HCT116 (cell line): ENCODE data around the gene OCSTAMP. TPM values are rescaled to one million over a fixed set of nuclear protein-coding genes. Genes with fewer than 3 reads are reported as not detected.

Source experiments
- ATAC-seq: fragments of 200-7000 bp; cut with Tn5 transposase; 2 replicates; pipeline ENCODE4 v1.9.1; 2020; ENCODE audit warnings: mild to moderate bottlenecking, moderate library complexity
- BruUV-seq: library from RNA; stranded (reverse); fragments of 400-500 nt; replicated peaks from 2 replicates; lab custom pipeline; 2021; lab: Mats Ljungman, UMichigan
- CTCF ChIA-PET: fragments of 300-600 bp; sonication (Branson Sonifier 250); formaldehyde crosslinking; loops from one replicate; lab custom pipeline; 2021; ENCODE audit warnings: antibody characterized with exemption; lab: Charles Lee
- POLR2A ChIA-PET: fragments of 300-600, 350-600 bp; sonication (Branson Sonifier 250); formaldehyde crosslinking; loops from one replicate; lab custom pipeline; 2021; ENCODE audit warnings: antibody characterized with exemption; lab: Charles Lee
- RAD21 ChIA-PET, 2 experiments: fragments of 300-600 bp; sonication (Branson Sonifier 250); formaldehyde crosslinking; loops; one replicate each; lab custom pipeline; 2023; ENCODE audit warnings: low total read pairs in 2 of 2; ENCODE audit not compliant: uncharacterized antibody in 2 of 2, unreplicated experiment in 2 of 2, low non-redundant PET in 1 of 2; lab: Charles Lee
- DNase-seq: peaks from one replicate; pipeline ENCODE4 v3.0.0-alpha.2; 2010; ENCODE audit warnings: low read depth, low spot score
- H2AFZ ChIP-seq: fragments of 200-600 bp; shearing (Covaris generic), sonication (generic); 2 replicates; pipeline ENCODE4 v1.6.1; 2017; ENCODE audit warnings: low read depth, mixed run types, mixed read lengths, antibody characterized with exemption, low read length; ENCODE audit not compliant: poor library complexity, severe bottlenecking
- H3K27ac ChIP-seq: 2 replicates; pipeline ENCODE4 v1.5.1; 2012; ENCODE audit warnings: low read depth, low read length
- H3K27me3 ChIP-seq: fragments of 200-600 bp; sonication (generic); 2 replicates; pipeline ENCODE4 v1.6.1; 2016; ENCODE audit warnings: mixed run types, low read length, mixed read lengths; ENCODE audit not compliant: insufficient read depth
- H3K36me3 ChIP-seq, 2 experiments: fragments of 200-500 bp in 1 of 2; fragments of 200-600 bp in 1 of 2; sonication (Bioruptor generic) in 1 of 2; sonication (generic) in 1 of 2; 2 replicates each; pipeline versions ENCODE4 v1.5.1 to v1.6.1; 2014 to 2016; ENCODE audit warnings: low read length in 2 of 2, inconsistent platforms in 1 of 2, mixed read lengths in 1 of 2, mixed run types in 1 of 2; ENCODE audit not compliant: insufficient read depth in 2 of 2, control insufficient read depth in 1 of 2
- H3K4me1 ChIP-seq, 2 experiments: fragments of 200-600 bp in 1 of 2; sonication (generic) in 1 of 2; 2 replicates each; pipeline versions ENCODE4 v1.5.1 to v1.6.1; 2012 to 2017; ENCODE audit warnings: low read length in 2 of 2, inconsistent platforms in 1 of 2, mild to moderate bottlenecking in 1 of 2, mixed read lengths in 1 of 2, mixed run types in 1 of 2, moderate library complexity in 1 of 2; ENCODE audit not compliant: insufficient read depth in 2 of 2, control insufficient read depth in 1 of 2
- H3K4me2 ChIP-seq: fragments of 200-600 bp; sonication (generic); 2 replicates; pipeline ENCODE4 v1.6.1; 2017; ENCODE audit warnings: mixed run types, low read length, mixed read lengths
- H3K4me3 ChIP-seq, 2 experiments: fragments of 200-600 bp in 1 of 2; sonication (generic) in 1 of 2; replicated peaks in 1 of 2; 2 replicates each; pipeline ENCODE4 v1.5.1; 2011 to 2016; ENCODE audit warnings: low read length in 2 of 2, control low read depth in 1 of 2, low read depth in 1 of 2, mild to moderate bottlenecking in 1 of 2, mixed read lengths in 1 of 2, mixed run types in 1 of 2
- H3K79me2 ChIP-seq: fragments of 200-600 bp; sonication (generic); 2 replicates; pipeline ENCODE4 v1.6.1; 2017; ENCODE audit warnings: mild to moderate bottlenecking, mixed run types, low read length, moderate library complexity, mixed read lengths; ENCODE audit not compliant: insufficient read depth
- H3K9ac ChIP-seq: fragments of 200-600 bp; sonication (generic); 2 replicates; pipeline ENCODE4 v1.6.1; 2016; ENCODE audit warnings: low read length, mixed read lengths
- H3K9me2 ChIP-seq: fragments of 200-600 bp; sonication (generic), shearing (Covaris generic); 2 replicates; pipeline ENCODE4 v1.6.1; 2017; ENCODE audit warnings: mixed run types, mild to moderate bottlenecking, moderate library complexity; ENCODE audit not compliant: insufficient read depth
- H3K9me3 ChIP-seq, 2 experiments: fragments of 200-500 bp in 1 of 2; fragments of 200-600 bp in 1 of 2; sonication (Bioruptor generic) in 1 of 2; sonication (generic) in 1 of 2; 2 replicates each; pipeline ENCODE4 v1.6.1; 2014 to 2017; ENCODE audit warnings: low read length in 2 of 2, mixed read lengths in 2 of 2, inconsistent platforms in 1 of 2, low read depth in 1 of 2, mild to moderate bottlenecking in 1 of 2, mixed run types in 1 of 2, moderate library complexity in 1 of 2; ENCODE audit not compliant: control insufficient read depth in 1 of 2, insufficient read depth in 1 of 2
- H4K20me1 ChIP-seq: fragments of 200-600 bp; sonication (generic), shearing (Covaris generic); 2 replicates; pipeline ENCODE4 v1.6.1; 2017; ENCODE audit warnings: mixed run types, mild to moderate bottlenecking, moderate library complexity; ENCODE audit not compliant: insufficient read depth
- CBX3 ChIP-seq: IDR thresholded peaks from 2 replicates; pipeline ENCODE4 v1.6.1; 2012; ENCODE audit warnings: low read depth
- CTCF ChIP-seq, 3 experiments: fragments of 200-600 bp in 1 of 3; sonication (generic) in 1 of 3; IDR thresholded peaks in 2 of 3; conservative IDR thresholded peaks in 1 of 3; 2 replicates each; pipeline ENCODE4 v1.5.1; 2012 to 2017; ENCODE audit warnings: low read depth in 2 of 3, low read length in 2 of 3, antibody characterized with exemption in 1 of 3, borderline replicate concordance in 1 of 3, control low read depth in 1 of 3, mild to moderate bottlenecking in 1 of 3, mixed read lengths in 1 of 3, mixed run types in 1 of 3, moderate library complexity in 1 of 3; ENCODE audit not compliant: insufficient read depth in 1 of 3
- EGR1 ChIP-seq: IDR thresholded peaks from 2 replicates; pipeline ENCODE4 v1.6.1; 2012; ENCODE audit warnings: low read depth
- ELF1 ChIP-seq: IDR thresholded peaks from 2 replicates; pipeline ENCODE4 v1.6.1; 2012; ENCODE audit warnings: low read depth, borderline replicate concordance
- JUND ChIP-seq: IDR thresholded peaks from 2 replicates; pipeline ENCODE4 v1.6.1; 2012
- POLR2A ChIP-seq: IDR thresholded peaks from 2 replicates; pipeline ENCODE4 v1.7.0; 2011; ENCODE audit warnings: borderline replicate concordance; ENCODE audit not compliant: insufficient read depth, insufficient read length; ENCODE audit errors: extremely low read depth
- REST ChIP-seq: IDR thresholded peaks from 2 replicates; pipeline ENCODE4 v1.6.1; 2012; ENCODE audit warnings: low read depth
- SP1 ChIP-seq: IDR thresholded peaks from 2 replicates; pipeline ENCODE4 v1.6.1; 2012; ENCODE audit warnings: low read depth
- ZFX ChIP-seq: fragments of 450-650 bp; IDR thresholded peaks from 2 replicates; pipeline ENCODE4 v1.6.1; 2017
- ZNF274 ChIP-seq: fragments of 200-500 bp; sonication (Bioruptor generic); IDR thresholded peaks from 2 replicates; pipeline ENCODE4 v1.6.1; 2014; ENCODE audit warnings: mild to moderate bottlenecking, low read depth, low read length, inconsistent platforms
- intact Hi-C: fragments of 100-400 bp; cut with micrococcal nuclease; formaldehyde crosslinking; loops from 2 replicates; pipeline ENCODE4 v1.10.0; 2022
- total RNA-seq: library from RNA; stranded (reverse); gene quantifications from one replicate; pipeline ENCODE4 v1.2.1, GENCODE V29; 2021; ENCODE audit not compliant: unreplicated experiment

Gene OCSTAMP
- total RNA-seq, 1 experiment from 2014 or later, result not detected

- DNase-seq (no peak), ATAC-seq (peak; percentile 60; the same call in 1 of the 2 replicates)
- no peak overlapping the region for H2AFZ ChIP-seq
- H4K20me1 ChIP-seq, result no peaks in the 10 kb centered on the region
- H3K9ac ChIP-seq, result no peak overlapping the region
- H3K9me3 ChIP-seq, result no peaks in the 10 kb centered on the region
- ChIA-PET RAD21 (no interaction called here), POLR2A (no interaction called here), CTCF (interaction anchor here (0.8 to 1.2 kb wide), 2 partner anchors 13 to 19 kb away, joined by 3 to 4 read pairs; no protein-coding TSS in a partner anchor)
- no peak overlapping the region for H3K4me3 ChIP-seq
- no peaks in the 10 kb centered on the region for H3K4me1 ChIP-seq
- H3K79me2 ChIP-seq, result no peaks in the 10 kb centered on the region
- 0 out of 2 replicates have a peak, but pooled peaks cover 6% of the 10 kb centered on the region for H3K27me3 ChIP-seq
- BruUV-seq, result no TSS peak
- H3K9me2 ChIP-seq, result no peaks in the 10 kb centered on the region
- no peak overlapping the region for H3K4me2 ChIP-seq
- intact Hi-C loops, result no loop called here
- no peak for TF ChIP-seq SP1
- TF ChIP-seq CTCF (IDR thresholded peaks at IDR 0.05 in 2 of 3, conservative IDR thresholded peaks at IDR 0.05 in 1 of 3; ENCODE audit: borderline replicate concordance in 1 of 3, insufficient read depth in 1 of 3, low read depth in 2 of 3, low read length in 2 of 3), result peak in 2 of 3 experiments; percentile 37 to 41; a peak in 3 of 6 replicates
- no peak overlapping the region for H3K27ac ChIP-seq
- H3K36me3 ChIP-seq, result no peaks in the 10 kb centered on the region
Measured at GRCh38 chr20:46549188-46549972, 1.1 kb downstream of the OCSTAMP start.

GRCh38 chr20:46548688-46549087 lies 1.8 kb downstream of the OCSTAMP start:
- no TSS peak for BruUV-seq
- no peak for ATAC-seq
- TF ChIP-seq ZNF274 (no peak), CTCF (IDR thresholded peaks at IDR 0.05 in 2 of 3, conservative IDR thresholded peaks at IDR 0.05 in 1 of 3; ENCODE audit: borderline replicate concordance in 1 of 3, insufficient read depth in 1 of 3, low read depth in 2 of 3, low read length in 2 of 3) (no peak), ELF1 (no peak), EGR1 (no peak), REST (no peak), CBX3 (no peak), SP1 (no peak), JUND (no peak), ZFX (no peak), POLR2A (no peak)

More at GRCh38 chr20:46548688-46549087, 1.8 kb downstream of the OCSTAMP start:
- Histone ChIP-seq H3K9me3 (no peaks in the 10 kb centered on the region), H3K27ac (no peak overlapping the region), H3K4me3 (no peak overlapping the region), H3K4me1 (no peaks in the 10 kb centered on the region), H3K79me2 (no peaks in the 10 kb centered on the region), H3K4me2 (no peak overlapping the region), H3K36me3 (no peaks in the 10 kb centered on the region), H3K9ac (no peak overlapping the region), H3K27me3 (0 out of 2 replicates have a peak, but pooled peaks cover 6% of the 10 kb centered on the region), H4K20me1 (no peaks in the 10 kb centered on the region), H2AFZ (no peak overlapping the region), H3K9me2 (no peaks in the 10 kb centered on the region)
- DNase-seq, result no peak
- RAD21 ChIA-PET, result no interaction called here
- POLR2A ChIA-PET, result no interaction called here
- intact Hi-C loops, result no loop called here
- CTCF ChIA-PET, result interaction anchor here (1.2 kb wide), 1 partner anchor 14 kb away, joined by 4 read pairs; no protein-coding TSS in a partner anchor
